HepG2 (cell line): ENCODE data around the gene FBXO41. TPM values are rescaled to one million over a fixed set of nuclear protein-coding genes. Genes with fewer than 3 reads are reported as not detected.
A peak's percentile ranks its signal among the peaks of the same experiment; 100 is the strongest.

Source experiments
- ATAC-seq: fragments of 200-7000 bp; cut with Tn5 transposase; 3 replicates; pipeline ENCODE4 v1.9.1; 2020; ENCODE audit warnings: mild to moderate bottlenecking, moderate library complexity
- BruUV-seq: library from RNA; stranded (reverse); fragments of 400-500 nt; replicated peaks from 2 replicates; lab custom pipeline; 2021; lab: Mats Ljungman, UMichigan
- CTCF ChIA-PET: fragments of 300-600 bp; formaldehyde crosslinking; extraction: SDS; loops from one replicate; lab custom pipeline; 2021; ENCODE audit warnings: low total read pairs, inconsistent platforms, low intra/inter-chr PET ratio; lab: Yijun Ruan, JAX
- POLR2A ChIA-PET: fragments of 350-600 bp; sonication (Branson Sonifier 250); formaldehyde crosslinking; loops from one replicate; lab custom pipeline; 2020; ENCODE audit warnings: antibody characterized with exemption, inconsistent platforms; lab: Yijun Ruan, JAX
- DNase-seq: peaks from one replicate; pipeline ENCODE4 v3.0.0-alpha.2; 2015; ENCODE audit warnings: low spot score
- FAIRE-seq: peaks from 3 replicates; lab custom pipeline; 2011; peaks lifted over from hg19 to GRCh38; lab: Jason Lieb, UNC
- H2AFZ ChIP-seq: one replicate; pipeline ENCODE4 v1.6.1; 2011; ENCODE audit warnings: low read length, inconsistent platforms
- H3K27ac ChIP-seq: fragments of 300-600 bp; 3 replicates; pipeline ENCODE4 v1.8.0; 2011; ENCODE audit warnings: mixed run types, mild to moderate bottlenecking, mixed read lengths, low read length, inconsistent platforms; ENCODE audit not compliant: insufficient read depth; ENCODE audit errors: extremely low read length
- H3K27me3 ChIP-seq, 2 experiments: fragments of 200-600 bp in 1 of 2; 2 replicates in 1 of 2; 3 replicates in 1 of 2; pipeline versions ENCODE4 v1.6.0 to v1.8.0; 2011; ENCODE audit warnings: low read length in 2 of 2, mild to moderate bottlenecking in 2 of 2, moderate library complexity in 2 of 2, inconsistent platforms in 1 of 2; ENCODE audit not compliant: insufficient read depth in 2 of 2, control insufficient read depth in 1 of 2
- H3K36me3 ChIP-seq, 2 experiments: fragments of 200-600 bp in 1 of 2; replicated peaks in 1 of 2; 2 replicates in 1 of 2; 3 replicates in 1 of 2; pipeline versions ENCODE4 v1.5.1 to v1.8.0; 2011; ENCODE audit warnings: low read length in 2 of 2, inconsistent platforms in 1 of 2; ENCODE audit not compliant: insufficient read depth in 2 of 2, control insufficient read depth in 1 of 2
- H3K4me1 ChIP-seq: 2 replicates; pipeline ENCODE4 v1.5.1; 2012; ENCODE audit warnings: low read length, inconsistent platforms; ENCODE audit not compliant: insufficient read depth
- H3K4me2 ChIP-seq: 2 replicates; pipeline ENCODE4 v1.6.0; 2011; ENCODE audit warnings: low read depth, low read length, inconsistent platforms
- H3K4me3 ChIP-seq, 3 experiments: fragments of 200-600 bp in 1 of 3; sonication (generic), shearing (Covaris generic) in 1 of 3; replicated peaks in 1 of 3; 2 replicates each; pipeline ENCODE4 v1.5.1; 2011 to 2016; ENCODE audit warnings: low read length in 3 of 3, inconsistent platforms in 2 of 3, low read depth in 2 of 3, mild to moderate bottlenecking in 2 of 3, control low read depth in 1 of 3, mixed read lengths in 1 of 3; ENCODE audit not compliant: insufficient read depth in 1 of 3
- H3K79me2 ChIP-seq: one replicate; pipeline ENCODE4 v1.6.1; 2011; ENCODE audit warnings: low read length, inconsistent platforms; ENCODE audit not compliant: insufficient read depth
- H3K9ac ChIP-seq: 2 replicates; pipeline ENCODE4 v1.6.0; 2011; ENCODE audit warnings: mild to moderate bottlenecking, low read depth, low read length, inconsistent platforms; ENCODE audit not compliant: insufficient read depth
- H3K9me3 ChIP-seq: 2 replicates; pipeline ENCODE4 v1.5.1; 2012; ENCODE audit warnings: mild to moderate bottlenecking, low read length
- H4K20me1 ChIP-seq: 2 replicates; pipeline ENCODE4 v1.6.0; 2011; ENCODE audit warnings: inconsistent platforms, mild to moderate bottlenecking, low read length, moderate library complexity; ENCODE audit not compliant: insufficient read depth
- POLR2AphosphoS5 ChIP-seq: IDR thresholded peaks from 2 replicates; pipeline ENCODE4 v1.6.1; 2012; ENCODE audit warnings: low read depth, low read length
- POLR2G ChIP-seq: fragments of 200-400 bp; formaldehyde crosslinking; IDR thresholded peaks from 2 replicates; pipeline ENCODE4 v1.6.1; 2018; ENCODE audit warnings: mild to moderate bottlenecking, low read depth, low read length, moderate library complexity
- ZFP91 ChIP-seq: sonication (generic); formaldehyde crosslinking; IDR thresholded peaks from 2 replicates; pipeline ENCODE4 v1.9.0; 2022; ENCODE audit warnings: missing genetic modification reagents, mild to moderate bottlenecking, borderline replicate concordance
- ZIK1 ChIP-seq: sonication (generic); formaldehyde crosslinking; IDR thresholded peaks from 2 replicates; pipeline ENCODE4 v1.5.0; 2020; ENCODE audit warnings: mild to moderate bottlenecking, low read depth, missing genetic modification reagents, borderline replicate concordance
- WGBS: methylation state at CpG from one replicate; pipeline ENCODE4 v1.1.6; 2017; ENCODE audit warnings: low lambda C conversion rate; 5-methylcytosine and 5-hydroxymethylcytosine counted together
- in situ Hi-C: cut with HindIII; loops from 2 replicates; pipeline ENCODE4 v1.10.0; 2017; ENCODE audit warnings: low pct_unique_long_range_greater_than_20kb; ENCODE audit not compliant: extremely low pct_ligation_motif_present
- intact Hi-C: fragments of 100-400 bp; cut with micrococcal nuclease; formaldehyde crosslinking; loops from one replicate; pipeline ENCODE4 v1.10.0; 2022; ENCODE audit not compliant: unreplicated experiment
- polyA plus RNA-seq, 8 experiments: library from polyadenylated mRNA; depleted of rRNA in 3 of 8; stranded (reverse) in 7 of 8; unstranded in 1 of 8; fragments of >200 nt; fragmentation: Illumina TruSeq in 4 of 8; extraction: Trizol in 4 of 8; gene quantifications; 2 replicates each; pipeline versions ENCODE4 v1.2.1 to v1.2.3, GENCODE V29; 2011 to 2016; ENCODE audit warnings: low read depth in 4 of 8, missing spikeins in 1 of 8, mixed read lengths in 1 of 8; ENCODE audit not compliant: insufficient read depth in 1 of 8
- total RNA-seq, 5 experiments: library from RNA; depleted of rRNA; stranded (reverse); fragments of >200 nt; fragmentation: Illumina TruSeq; extraction: Trizol; gene quantifications; 2 replicates each; pipeline ENCODE4 v1.2.3, GENCODE V29; 2016; ENCODE audit warnings: low read depth in 1 of 5

FBXO41 gene
- total and polyA plus RNA-seq, 2 of the 13 experiments (the other 11 are each of a cell fraction or from before 2014, with no cell fraction given) = 4.2 to 10.3 TPM

- intact Hi-C loops (no loop called here), in situ Hi-C loops (no loop called here)
- no TSS peak for BruUV-seq
- peaks cover under 1% of the 10 kb centered on the region for H3K4me1 ChIP-seq
- no peak overlapping the region for H3K27ac ChIP-seq
- H3K9ac ChIP-seq = no peak overlapping the region
- H2AFZ ChIP-seq = no peak overlapping the region
- H3K9me3 ChIP-seq = no peaks in the 10 kb centered on the region
- WGBS = 98% methylated on average over 3 of the region's 3 CpGs
- peaks cover 36 to 66% of the 10 kb centered on the region in 2 experiments for H3K36me3 ChIP-seq
- H4K20me1 ChIP-seq = no peaks in the 10 kb centered on the region
- no peak overlapping the region for H3K4me2 ChIP-seq
- TF ChIP-seq POLR2AphosphoS5 (peak; percentile 32; the same call in 1 of the 2 replicates), POLR2G (peak; percentile 26; the same call in 1 of the 2 replicates), ZIK1 (no peak), ZFP91 (CRISPR knock-in tag) (0 out of 2 replicates have a peak, but pooled peaks have one; percentile 14)
- ATAC-seq (no peak), DNase-seq (no peak), FAIRE-seq (no peak)
- CTCF ChIA-PET = no interaction called here
- no peaks in the 10 kb centered on the region for H3K27me3 ChIP-seq
- H3K4me3 ChIP-seq = no peak overlapping the region
- no peaks in the 10 kb centered on the region for H3K79me2 ChIP-seq
- POLR2A ChIA-PET = interaction anchor here (0.7 to 2.2 kb wide), 3 partner anchors 12 to 18 kb away, joined by 3 to 8 read pairs (median 3); no protein-coding TSS in a partner anchor
These were observed 57.2 kb downstream of the FBXO41 start for GRCh38 chr2:73227086-73227485.
